Activated CD4-positive, CD25-positive, alpha-beta regulatory T cell treated with anti-CD3 and anti-CD28 coated beads, Interleukin-2, amount 50 U/mL, for 72 hours (primary cell): Measurements from ENCODE around the gene MCRIP2.
A peak's percentile ranks its signal among the peaks of the same experiment; 100 is the strongest.
"Not testable (repeated sequence)": the region's sequence is repeated elsewhere in the genome, so short reads cannot be mapped to it uniquely, and the experiment has no call there.

Source experiments
- DNase-seq: peaks from one replicate; pipeline ENCODE4 v3.0.0; 2021

The MCRIP2 gene

GRCh38 chr16:683396-684070 is 41.9 kb downstream of the MCRIP2 start:
- DNase-seq, result no peak

DNA sequence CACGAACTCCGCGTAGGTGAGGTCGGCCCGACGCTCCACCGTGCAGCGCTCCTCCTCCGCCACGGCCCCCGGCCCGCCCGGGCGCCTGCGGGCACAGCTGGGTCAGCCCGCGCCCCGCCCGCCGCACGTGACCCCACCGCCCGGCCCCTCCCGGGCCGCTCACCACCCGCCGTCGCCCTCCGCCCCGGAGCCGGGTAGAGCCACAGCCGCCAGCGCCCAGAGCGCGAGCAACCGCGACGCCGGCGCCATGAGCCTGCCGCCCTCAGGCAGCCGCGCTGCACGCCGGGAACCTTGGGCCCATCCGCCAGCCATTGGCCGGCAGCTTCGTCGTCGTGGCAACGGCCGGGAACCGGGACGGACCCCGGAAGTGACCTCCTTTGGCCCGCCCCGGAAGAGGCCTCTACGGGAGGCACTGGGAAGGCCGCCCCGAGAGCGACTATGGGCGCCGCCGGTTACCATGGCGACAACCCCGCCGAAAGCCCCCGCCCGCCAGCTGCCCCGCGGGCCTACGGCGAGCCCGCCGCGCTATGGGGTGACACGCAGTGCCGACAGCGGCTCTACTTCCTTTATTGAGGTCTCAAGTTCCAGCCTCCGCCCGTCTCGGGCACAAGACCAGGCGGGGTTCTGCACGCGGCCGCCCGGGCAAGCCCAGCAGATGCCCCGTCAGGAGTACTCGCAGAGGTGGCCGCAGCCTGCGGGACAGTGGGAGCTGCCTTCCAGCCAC is 42.6 kb downstream of the MCRIP2 start, which contains the start of gene JMJD8:
JMJD8 (minus strand) TSS at position 264 of the 724 bp plus-strand sequence; CDS start at position 249, 15 bp downstream.
- DNase-seq, result peak; percentile 96

DNA sequence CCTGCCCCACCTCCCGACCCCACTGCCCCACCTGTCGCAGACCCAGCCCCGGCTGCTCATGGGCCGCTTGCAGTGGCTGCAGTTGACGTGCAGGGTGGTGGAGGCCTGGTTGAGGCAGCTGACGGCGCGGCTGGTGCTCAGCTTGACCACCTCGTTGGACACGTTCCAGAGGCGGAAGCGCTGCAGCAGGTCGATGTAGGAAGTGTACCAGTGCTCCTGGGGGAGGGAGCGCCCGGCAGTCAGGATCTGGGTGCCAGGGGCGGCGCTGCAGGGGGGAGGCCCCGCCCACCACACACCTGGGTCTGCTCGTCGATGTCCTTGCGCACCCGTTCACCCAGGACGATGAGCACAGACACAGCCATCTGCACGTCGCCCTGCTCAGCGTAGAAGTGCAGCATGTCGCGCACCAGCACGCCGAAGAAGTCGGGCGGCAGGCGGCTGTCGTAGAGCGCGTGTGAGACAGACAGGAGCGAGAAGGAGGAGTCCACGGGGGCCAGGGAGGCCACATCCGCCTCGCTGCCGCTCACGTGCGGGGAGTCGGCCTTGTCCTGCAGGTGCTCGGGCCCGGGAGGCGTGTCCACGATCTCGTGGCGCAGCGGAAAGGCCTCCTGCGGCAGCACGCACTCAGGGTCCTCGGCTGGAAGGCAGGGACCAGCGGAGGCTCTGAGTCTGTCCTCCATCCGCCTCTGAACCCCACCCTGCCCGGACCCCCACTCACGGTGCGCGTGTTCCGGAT is 43.5 kb downstream of the MCRIP2 start:
- DNase-seq, result no peak

- DNase-seq, result no peak
Observed at GRCh38 chr16:685967-686366, 44.3 kb downstream of the MCRIP2 start.

DNA sequence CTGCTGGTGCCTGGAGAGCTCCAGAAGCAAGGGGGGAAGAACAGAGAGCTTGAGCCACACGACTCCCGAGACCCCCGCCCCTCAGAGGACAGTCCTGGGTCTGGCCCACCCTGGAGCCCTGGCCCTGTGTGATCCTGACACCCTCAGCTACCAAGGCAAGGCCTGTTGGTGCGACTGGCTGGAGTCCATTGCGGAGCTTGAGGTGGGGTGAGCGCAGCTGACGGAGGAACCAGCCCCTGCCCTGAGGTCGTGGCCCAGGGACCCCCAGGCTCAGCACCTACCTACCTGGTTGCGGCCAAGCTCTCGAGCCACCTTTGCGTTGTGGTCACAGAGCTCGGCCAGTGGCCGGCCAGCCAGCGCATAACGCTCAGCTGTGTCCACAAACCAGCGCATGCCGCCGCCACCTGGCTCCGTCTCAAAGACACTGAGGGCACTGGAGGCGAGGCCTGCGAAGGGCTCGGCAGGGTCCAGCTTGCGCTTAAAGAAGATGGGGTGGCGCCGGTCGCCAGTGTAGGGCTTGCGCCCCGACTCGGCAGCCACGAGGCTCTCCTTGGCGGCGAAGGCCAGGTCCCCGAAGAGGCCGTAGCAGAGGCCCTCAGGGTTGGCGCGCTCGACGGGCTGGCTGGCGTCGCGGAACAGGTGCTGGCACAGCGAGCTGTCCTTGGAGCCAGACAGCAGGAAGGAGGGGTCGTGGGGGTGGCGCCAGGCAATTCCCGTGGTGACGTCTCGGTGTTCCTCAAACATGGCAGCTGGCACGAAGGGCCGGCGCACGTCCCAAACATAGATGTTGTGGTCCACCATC is 45.0 kb downstream of the MCRIP2 start:
- no peak for DNase-seq

GRCh38 chr16:687499-687898 is 45.9 kb downstream of the MCRIP2 start:
- no peak for DNase-seq

DNA sequence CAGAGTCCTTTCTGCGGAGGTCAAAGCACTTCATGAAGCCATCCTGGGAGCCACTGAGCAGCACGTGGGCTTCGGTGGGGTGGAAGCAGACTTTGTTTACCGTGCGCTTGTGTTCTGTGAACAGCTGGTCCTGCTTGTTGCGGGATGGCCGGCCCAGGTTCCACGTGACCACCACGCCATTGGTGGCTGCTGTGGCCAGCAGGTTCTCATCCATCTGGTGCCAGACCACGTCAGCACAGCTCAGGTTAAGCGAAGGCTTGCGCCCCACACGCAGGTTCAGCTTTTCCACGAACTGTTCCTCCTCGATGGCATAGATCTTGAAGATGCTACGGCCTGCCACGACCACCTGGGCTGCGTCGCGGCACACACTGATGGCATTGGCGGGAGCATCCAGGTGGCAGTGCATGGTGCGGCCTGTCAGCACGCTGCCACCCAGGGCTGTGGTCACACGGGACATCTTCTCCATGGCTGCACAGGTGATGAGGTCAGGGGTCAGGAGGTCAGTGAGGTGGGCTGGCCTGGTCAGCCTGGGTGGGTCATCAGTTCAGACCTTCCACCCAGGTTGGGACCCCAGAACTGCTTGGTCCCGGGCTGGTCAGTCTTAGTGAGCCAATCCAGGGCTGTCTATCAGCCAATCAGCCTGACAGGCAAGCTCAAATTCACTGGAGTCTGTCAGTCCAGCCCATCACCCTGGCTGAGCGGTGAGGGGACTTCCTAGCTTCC is 47.7 kb downstream of the MCRIP2 start:
- no peak for DNase-seq

GRCh38 chr16:691242-691641 is 49.6 kb downstream of the MCRIP2 start:
- DNase-seq, result not testable (repeated sequence)

GRCh38 chr16:692356-693108 is 50.9 kb downstream of the MCRIP2 start:
- DNase-seq, result no peak

GRCh38 chr16:693364-693763 is 51.7 kb downstream of the MCRIP2 start:
- DNase-seq, result no peak

DNA sequence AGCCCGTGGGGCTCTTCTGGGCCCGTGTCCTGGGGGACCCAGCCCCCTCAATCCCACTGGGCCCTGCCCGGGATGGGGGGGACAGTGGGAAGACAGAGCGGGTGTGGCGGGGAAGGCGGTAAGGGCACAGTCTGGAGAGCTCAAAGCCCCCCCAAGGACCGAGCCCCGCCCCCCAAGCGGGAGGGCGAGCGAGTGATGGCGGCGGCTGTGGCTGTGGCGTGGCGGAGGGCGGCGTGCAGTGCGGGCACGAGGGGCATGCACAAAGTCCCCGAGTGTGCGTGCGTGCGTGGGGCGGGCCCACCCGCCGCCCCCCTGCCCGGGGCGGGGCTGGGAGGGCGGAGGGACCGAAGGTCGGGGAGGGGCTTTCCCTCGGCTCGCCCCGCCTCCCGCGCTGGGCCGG is 52.1 kb downstream of the MCRIP2 start:
- no peak for DNase-seq

DNA sequence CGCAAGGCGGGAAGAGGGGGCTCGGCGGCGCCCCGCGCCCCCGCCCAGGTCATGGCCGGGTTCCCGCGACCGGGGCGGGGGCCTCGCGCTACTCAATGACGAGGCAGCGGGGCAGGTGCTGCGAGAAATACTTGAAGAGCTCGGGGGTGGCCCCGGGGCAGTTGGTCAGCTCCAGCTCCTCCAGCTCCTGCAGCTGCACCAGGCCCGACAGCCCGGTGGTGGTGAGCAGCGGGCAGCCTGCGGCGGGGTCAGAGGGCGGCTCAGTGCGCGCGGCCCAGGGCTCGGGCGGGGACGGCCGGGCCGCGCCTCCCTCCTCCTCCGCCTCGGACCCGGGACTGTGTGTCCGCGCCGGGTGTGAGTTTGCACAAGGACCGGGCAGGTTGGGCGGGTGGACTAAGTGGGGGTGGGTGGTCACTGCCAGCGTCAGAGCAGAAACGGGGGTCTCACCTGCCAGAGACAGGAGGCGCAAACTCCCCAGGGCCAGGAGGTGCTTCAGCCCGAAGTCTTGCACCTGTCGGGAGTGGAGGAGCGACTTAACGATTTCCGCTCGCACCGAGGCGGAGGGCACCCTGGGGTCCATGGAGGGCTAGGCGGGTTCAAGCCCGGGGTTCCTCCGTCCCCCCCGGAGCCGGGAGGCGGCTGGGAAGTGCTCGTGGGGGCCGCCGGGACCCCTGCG is 52.7 kb downstream of the MCRIP2 start:
- no peak for DNase-seq

DNA sequence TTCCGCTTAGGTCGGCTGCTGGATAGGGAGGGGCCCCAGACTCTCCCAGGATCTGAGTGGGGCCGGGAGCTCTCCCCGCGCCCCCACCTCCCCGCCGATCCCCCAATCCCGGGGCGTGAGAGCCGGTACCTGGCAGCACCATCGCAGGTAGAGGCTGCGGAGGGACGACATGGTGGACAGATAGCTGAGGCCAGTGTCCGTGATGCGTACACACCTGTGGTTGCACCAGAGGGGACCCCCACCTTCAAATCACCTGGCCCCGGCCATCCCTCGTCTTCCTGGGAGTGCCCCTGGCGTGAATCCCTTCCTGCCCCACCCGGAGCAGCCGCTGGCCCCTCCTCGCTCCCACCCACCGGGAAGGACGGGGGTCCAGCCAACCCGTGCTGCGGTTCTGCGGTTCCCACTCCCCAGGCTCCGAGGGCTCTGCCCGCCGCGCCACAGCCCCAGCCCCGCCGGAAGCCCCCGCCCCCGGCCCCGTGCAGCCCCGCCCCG is 53.3 kb downstream of the MCRIP2 start:
- DNase-seq, result no peak

DNA sequence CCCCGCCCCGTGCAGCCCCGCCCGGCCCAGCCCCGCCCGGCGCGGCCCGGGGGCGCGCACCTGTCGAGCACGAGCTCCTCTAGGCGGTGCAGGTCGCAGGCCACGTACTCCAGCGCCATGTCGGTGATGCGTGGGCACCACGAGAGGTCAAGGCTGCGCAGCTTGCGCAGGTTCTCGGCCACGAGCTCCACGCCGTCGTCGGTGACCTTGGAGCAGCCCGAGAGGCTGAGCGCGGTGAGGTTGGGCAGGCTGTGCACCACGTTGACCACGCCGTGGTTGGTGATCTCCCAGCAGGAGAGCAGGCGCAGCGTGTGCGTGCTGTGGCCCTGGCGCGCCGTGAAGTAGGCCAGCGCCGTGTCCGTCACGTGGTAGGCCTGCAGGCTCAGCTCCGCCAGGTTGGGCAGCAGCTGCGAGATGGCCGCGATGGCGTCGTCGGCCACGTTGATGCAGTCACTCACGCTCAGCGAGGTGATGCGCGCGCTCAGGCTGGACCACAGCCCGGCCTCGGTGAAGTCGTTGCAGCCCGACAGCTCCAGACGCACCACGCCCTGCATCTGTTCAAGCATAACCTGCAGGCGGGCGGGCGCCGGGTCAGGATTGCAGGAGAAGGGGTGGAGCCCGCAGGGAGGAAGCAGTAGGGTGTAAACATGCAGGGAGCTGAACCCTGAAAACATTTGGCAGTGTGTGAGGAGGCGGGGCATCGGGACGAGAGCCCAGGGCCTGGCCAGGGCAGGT is 53.9 kb downstream of the MCRIP2 start:
- peak; percentile 78 for DNase-seq
